Endothelial cell of umbilical vein (primary cell): ENCODE measurements around the gene WDR74. TPM values are rescaled to one million over a fixed set of nuclear protein-coding genes. Genes with fewer than 3 reads are reported as not detected.

Experiments used
- BruUV-seq: library from RNA; stranded (reverse); fragments of 400-500 nt; replicated peaks from 2 replicates; lab custom pipeline; 2021; lab: Mats Ljungman, UMichigan
- CTCF ChIA-PET: fragments of 300-600, 350-600 bp; sonication (Branson Sonifier 250); formaldehyde crosslinking; loops from one replicate; lab custom pipeline; 2021; ENCODE audit warnings: antibody characterized with exemption, inconsistent platforms; lab: Charles Lee
- POLR2A ChIA-PET: fragments of 300-600, 350-600 bp; sonication (Branson Sonifier 250); formaldehyde crosslinking; loops from one replicate; lab custom pipeline; 2021; ENCODE audit warnings: antibody characterized with exemption, inconsistent platforms; lab: Charles Lee
- DNase-seq: peaks from one replicate; pipeline ENCODE4 v3.0.0-alpha.2; 2011; ENCODE audit warnings: low read depth, low spot score
- FAIRE-seq: peaks from 2 replicates; lab custom pipeline; 2011; peaks lifted over from hg19 to GRCh38; lab: Jason Lieb, UNC
- H2AFZ ChIP-seq: 2 replicates; pipeline ENCODE4 v1.6.0; 2012; ENCODE audit warnings: low read depth, low read length, control low read depth, inconsistent platforms
- H3K27ac ChIP-seq: 2 replicates; pipeline ENCODE4 v1.5.1; 2011; ENCODE audit warnings: low read depth, mild to moderate bottlenecking, control low read depth, low read length, moderate library complexity; ENCODE audit not compliant: insufficient read depth
- H3K27me3 ChIP-seq, 2 experiments: 2 replicates each; pipeline versions ENCODE4 v1.6.0 to v1.6.1; 2011; ENCODE audit warnings: low read length in 2 of 2, mixed read lengths in 1 of 2; ENCODE audit not compliant: control insufficient read depth in 2 of 2, insufficient read depth in 2 of 2
- H3K36me3 ChIP-seq, 2 experiments: 2 replicates in 1 of 2; 3 replicates in 1 of 2; pipeline ENCODE4 v1.5.1; 2011; ENCODE audit warnings: low read length in 2 of 2, mild to moderate bottlenecking in 1 of 2, moderate library complexity in 1 of 2; ENCODE audit not compliant: control insufficient read depth in 2 of 2, insufficient read depth in 2 of 2; ENCODE audit errors: extremely low read depth in 1 of 2
- H3K4me1 ChIP-seq: 3 replicates; pipeline ENCODE4 v1.5.1; 2011; ENCODE audit warnings: mild to moderate bottlenecking, low read length; ENCODE audit not compliant: control insufficient read depth, insufficient read depth; ENCODE audit errors: extremely low read depth
- H3K4me2 ChIP-seq: 2 replicates; pipeline ENCODE4 v1.6.1; 2011; ENCODE audit warnings: low read length, control low read depth, mixed read lengths; ENCODE audit not compliant: insufficient read depth
- H3K4me3 ChIP-seq, 3 experiments: fragments of 200-600 bp in 1 of 3; sonication (generic), shearing (Covaris generic) in 1 of 3; replicated peaks in 1 of 3; 2 replicates each; pipeline ENCODE4 v1.5.1; 2011 to 2016; ENCODE audit warnings: control low read depth in 3 of 3, low read length in 3 of 3, mild to moderate bottlenecking in 2 of 3, inconsistent platforms in 1 of 3, low read depth in 1 of 3, moderate library complexity in 1 of 3; ENCODE audit not compliant: insufficient read depth in 1 of 3
- H3K79me2 ChIP-seq: 2 replicates; pipeline ENCODE4 v1.6.0; 2012; ENCODE audit warnings: low read length, inconsistent platforms; ENCODE audit not compliant: control insufficient read depth, insufficient read depth
- H3K9ac ChIP-seq: replicated peaks from 2 replicates; pipeline ENCODE3; 2011; ENCODE audit warnings: low read length, control low read depth; ENCODE audit not compliant: insufficient read depth; ENCODE audit errors: extremely low read depth
- H3K9me1 ChIP-seq: replicated peaks from 3 replicates; pipeline ENCODE4 v1.6.0; 2011; ENCODE audit warnings: mild to moderate bottlenecking, low read length; ENCODE audit not compliant: control insufficient read depth, insufficient read depth; ENCODE audit errors: extremely low read depth
- H3K9me3 ChIP-seq: replicated peaks from 2 replicates; pipeline ENCODE4 v1.5.1; 2012; ENCODE audit warnings: low read length, inconsistent platforms; ENCODE audit not compliant: control insufficient read depth, insufficient read depth
- H4K20me1 ChIP-seq: replicated peaks from 2 replicates; pipeline ENCODE3; 2011; ENCODE audit warnings: mild to moderate bottlenecking, low read length; ENCODE audit not compliant: control insufficient read depth, insufficient read depth; ENCODE audit errors: extremely low read depth
- EZH2 ChIP-seq: IDR thresholded peaks from 2 replicates; pipeline ENCODE4 v1.6.1; 2012; ENCODE audit warnings: borderline replicate concordance, low read depth, mild to moderate bottlenecking, moderate library complexity, low read length, inconsistent platforms; ENCODE audit not compliant: severe bottlenecking
- FOS ChIP-seq: IDR thresholded peaks from 2 replicates; pipeline ENCODE4 v1.6.1; 2011; ENCODE audit warnings: mild to moderate bottlenecking, low read length, moderate library complexity, borderline replicate concordance; ENCODE audit not compliant: insufficient read depth
- GATA2 ChIP-seq: IDR thresholded peaks from 2 replicates; pipeline ENCODE4 v1.7.0; 2011; ENCODE audit warnings: low read depth, mild to moderate bottlenecking, moderate library complexity, mixed read lengths, low read length; ENCODE audit not compliant: insufficient read length, insufficient read depth
- JUN ChIP-seq: IDR thresholded peaks from 2 replicates; pipeline ENCODE4 v1.6.1; 2011; ENCODE audit warnings: borderline replicate concordance, low read depth; ENCODE audit not compliant: insufficient read length, insufficient read depth
- MYC ChIP-seq: IDR thresholded peaks from one replicate; pipeline ENCODE4 v1.6.1; 2011; ENCODE audit warnings: mild to moderate bottlenecking, low read depth, low read length
- POLR2A ChIP-seq: IDR thresholded peaks from 2 replicates; pipeline ENCODE4 v1.6.1; 2012; ENCODE audit warnings: low read depth, mild to moderate bottlenecking, control low read depth, low read length
- POLR2AphosphoS5 ChIP-seq: IDR thresholded peaks from 2 replicates; pipeline ENCODE4 v1.6.1; 2012; ENCODE audit warnings: low read depth, mild to moderate bottlenecking, control low read depth, low read length, moderate library complexity; ENCODE audit not compliant: insufficient read depth
- dilution Hi-C: fragments of 300-500 bp; cut with MboI; formaldehyde crosslinking; loops from one replicate; pipeline ENCODE4 v1.15.0; 2019; ENCODE audit warnings: low sequenced_read_pairs; ENCODE audit not compliant: extremely low pct_ligation_motif_present
- intact Hi-C: fragments of 100-400 bp; cut with micrococcal nuclease; formaldehyde crosslinking; loops from one replicate; pipeline ENCODE4 v1.10.0; 2022
- polyA plus RNA-seq, 4 experiments: library from polyadenylated mRNA; depleted of rRNA in 3 of 4; stranded (reverse) in 3 of 4; unstranded in 1 of 4; fragments of >200 nt; gene quantifications; 2 replicates each; pipeline versions ENCODE4 v1.2.1 to v1.2.3, GENCODE V29; 2011 to 2012; ENCODE audit warnings: missing spikeins in 1 of 4
- total RNA-seq: library from RNA; stranded (reverse); gene quantifications from 2 replicates; pipeline ENCODE4 v1.2.3, GENCODE V29; 2021
- TF ChIP-seq, protein P1 (sequence below), 2 donors: IDR thresholded peaks; 1 replicate in 1 of 2; 2 replicates in 1 of 2; pipeline ENCODE4 v1.5.1; 2011; ENCODE audit warnings: low read length in 2 of 2, mild to moderate bottlenecking in 2 of 2, moderate library complexity in 2 of 2, control low read depth in 1 of 2, inconsistent platforms in 1 of 2, low read depth in 1 of 2; ENCODE audit not compliant: insufficient read depth in 1 of 2; ENCODE audit errors: extremely low read depth in 1 of 2
- TF ChIP-seq, protein P2 (sequence below): IDR thresholded peaks from 2 replicates; pipeline ENCODE4 v1.6.1; 2011; ENCODE audit not compliant: insufficient read depth, insufficient read length

Gene WDR74
- total and polyA plus RNA-seq, 2 donors (not counting 3 experiments of a cell fraction or from before 2014, with no cell fraction given), result 44.7 to 51.7 TPM

DNA sequence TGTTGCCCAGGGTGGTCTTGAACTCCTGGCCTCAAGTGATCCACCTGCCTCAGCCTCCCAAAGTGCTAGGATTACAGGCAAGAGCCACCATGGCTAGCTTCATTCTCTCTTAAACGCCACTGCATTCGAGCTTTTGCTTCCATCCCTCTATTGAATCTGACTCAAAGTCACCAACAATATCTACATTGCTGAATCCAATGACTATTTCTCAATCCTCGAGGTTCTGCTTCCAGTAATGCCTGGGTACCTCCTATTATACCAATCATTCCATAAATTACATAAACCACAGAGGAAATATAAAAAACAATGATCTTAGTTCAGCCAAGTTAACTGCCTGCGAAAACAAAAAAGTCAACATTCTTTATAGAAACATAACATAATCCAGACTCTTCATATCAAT lies 22.3 kb downstream of the WDR74 start:
- Histone ChIP-seq H3K9ac (no peak overlapping the region), H3K4me2 (no peak overlapping the region), H3K27me3 (no peaks in the 10 kb centered on the region), H3K79me2 (no peaks in the 10 kb centered on the region), H4K20me1 (no peaks in the 10 kb centered on the region), H3K4me1 (no peaks in the 10 kb centered on the region), H2AFZ (no peak overlapping the region), H3K9me3 (no peaks in the 10 kb centered on the region), H3K27ac (no peak overlapping the region), H3K9me1 (no peaks in the 10 kb centered on the region), H3K36me3 (peaks cover 10 to 11% of the 10 kb centered on the region in 2 experiments), H3K4me3 (no peak overlapping the region)
- TF ChIP-seq POLR2AphosphoS5 (no peak), GATA2 (no peak), POLR2A (no peak), EZH2 (no peak), FOS (no peak), MYC (no peak), JUN (no peak)
- TF ChIP-seq, protein P1, sequence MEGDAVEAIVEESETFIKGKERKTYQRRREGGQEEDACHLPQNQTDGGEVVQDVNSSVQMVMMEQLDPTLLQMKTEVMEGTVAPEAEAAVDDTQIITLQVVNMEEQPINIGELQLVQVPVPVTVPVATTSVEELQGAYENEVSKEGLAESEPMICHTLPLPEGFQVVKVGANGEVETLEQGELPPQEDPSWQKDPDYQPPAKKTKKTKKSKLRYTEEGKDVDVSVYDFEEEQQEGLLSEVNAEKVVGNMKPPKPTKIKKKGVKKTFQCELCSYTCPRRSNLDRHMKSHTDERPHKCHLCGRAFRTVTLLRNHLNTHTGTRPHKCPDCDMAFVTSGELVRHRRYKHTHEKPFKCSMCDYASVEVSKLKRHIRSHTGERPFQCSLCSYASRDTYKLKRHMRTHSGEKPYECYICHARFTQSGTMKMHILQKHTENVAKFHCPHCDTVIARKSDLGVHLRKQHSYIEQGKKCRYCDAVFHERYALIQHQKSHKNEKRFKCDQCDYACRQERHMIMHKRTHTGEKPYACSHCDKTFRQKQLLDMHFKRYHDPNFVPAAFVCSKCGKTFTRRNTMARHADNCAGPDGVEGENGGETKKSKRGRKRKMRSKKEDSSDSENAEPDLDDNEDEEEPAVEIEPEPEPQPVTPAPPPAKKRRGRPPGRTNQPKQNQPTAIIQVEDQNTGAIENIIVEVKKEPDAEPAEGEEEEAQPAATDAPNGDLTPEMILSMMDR (IDR thresholded peaks at IDR 0.05; ENCODE audit: extremely low read depth in 1 of 2, insufficient read depth in 1 of 2, low read depth in 1 of 2, low read length in 2 of 2), result no peak
- TF ChIP-seq, protein P2, sequence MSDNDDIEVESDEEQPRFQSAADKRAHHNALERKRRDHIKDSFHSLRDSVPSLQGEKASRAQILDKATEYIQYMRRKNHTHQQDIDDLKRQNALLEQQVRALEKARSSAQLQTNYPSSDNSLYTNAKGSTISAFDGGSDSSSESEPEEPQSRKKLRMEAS, result no peak
- dilution Hi-C loops, result no loop called here
- POLR2A ChIA-PET, result interaction anchor here (0.6 to 1.5 kb wide), 4 partner anchors 11 to 24 kb away, joined by 3 to 9 read pairs (median 4); partner anchors contain the start of gene STX5
- FAIRE-seq (no peak), DNase-seq (no peak)
- intact Hi-C loops, result no loop called here
- BruUV-seq, result no TSS peak
- CTCF ChIA-PET, result interaction anchor here (1.2 to 1.8 kb wide), 2 partner anchors 31 to 45 kb away, joined by 3 to 10 read pairs; no protein-coding TSS in a partner anchor
